ENCODE data around the gene C6orf52. TPM values are rescaled to one million over a fixed set of nuclear protein-coding genes. Genes with fewer than 3 reads are reported as not detected.

C6orf52 gene
- total and polyA plus RNA-seq, 9 of the 15 experiments (the other 6 are each of a cell fraction or from before 2014, with no cell fraction given): 6.7 to 37.0 (median 11.1) TPM

GRCh38 chr6:10662207-10662606 lies 32.2 kb downstream of the C6orf52 start:
- ChIA-PET CTCF (ENCODE audit: low intra/inter-chr PET ratio) (no interaction called here), POLR2A (interaction anchor here (0.6 to 1.3 kb wide), 3 partner anchors 9 to 32 kb away, joined by 3 to 4 read pairs (median 4); partner anchors contain the start of genes C6orf52 and PAK1IP1)
- Histone ChIP-seq H3K9me3 (replicated peaks; ENCODE audit: control insufficient read depth, insufficient read depth, low read depth, low read length) (no peaks in the 10 kb centered on the region; the same call in 1 of the 2 replicates), H3K4me2 (ENCODE audit: insufficient read depth, low read length) (no peak overlapping the region), H3K36me3 (ENCODE audit: control insufficient read depth, insufficient read depth, low read length) (no peaks in the 10 kb centered on the region), H3K4me3 (no peak overlapping the region), H3K4me1 (replicated peaks in 1 of 2; ENCODE audit: control insufficient read depth in 2 of 2, insufficient read depth in 2 of 2, low read length in 2 of 2) (peaks cover 8% of the 10 kb centered on the region in 2 experiments), H4K20me1 (replicated peaks; ENCODE audit: control insufficient read depth, insufficient read depth, low read length) (no peaks in the 10 kb centered on the region), H3K79me2 (ENCODE audit: control insufficient read depth, insufficient read depth, low read length) (no peaks in the 10 kb centered on the region), H3K9ac (ENCODE audit: insufficient read depth in 1 of 2, low read depth in 2 of 2, low read length in 2 of 2) (no peak overlapping the region), H3K27me3 (ENCODE audit: control insufficient read depth in 2 of 2, insufficient read depth in 2 of 2, low read length in 2 of 2) (peaks cover 0 to 5% of the 10 kb centered on the region in 2 experiments; a peak in 2 of 5 replicates), H2AFZ (ENCODE audit: low read depth, low read length) (no peak overlapping the region), H3K9me1 (ENCODE audit: control insufficient read depth, insufficient read depth, low read length) (no peaks in the 10 kb centered on the region), H3K27ac (ENCODE audit: extremely low read depth, low read depth, low read length) (no peak overlapping the region)
- ATAC-seq (no peak), DNase-seq (ENCODE audit: extremely low read depth in 1 of 4, low spot score in 3 of 4) (no peak), FAIRE-seq (no peak)
- BruUV-seq (replicated peaks): no TSS peak
- in situ Hi-C loops (cut with MboI) (no loop called here), intact Hi-C loops (cut with micrococcal nuclease) (no loop called here)
- WGBS (ENCODE audit: insufficient coverage, low coverage, missing lambda C conversion rate): 39% methylated on average over 8 of the region's 8 CpGs
- TF ChIP-seq ID3 (CRISPR knock-in tag; IDR thresholded peaks at IDR 0.05): no peak
- TF ChIP-seq ID3 (tag; IDR thresholded peaks at IDR 0.05): peak; percentile 96
- peak; percentile 79; the same call in 1 of the 2 replicates for TF ChIP-seq HMG20B (CRISPR knock-in tag; IDR thresholded peaks at IDR 0.05)
- peak; percentile 78 for TF ChIP-seq ILK (tag; IDR thresholded peaks at IDR 0.05; ENCODE audit: borderline replicate concordance, low read depth)
- no peak for TF ChIP-seq CBFA2T2 (conservative IDR thresholded peaks at IDR 0.05)
- TF ChIP-seq TEAD1 (CRISPR knock-in tag; IDR thresholded peaks at IDR 0.05): peak in 1 of 2 experiments; percentile 93; a peak in 2 of 4 replicates
- peak; percentile 89 for TF ChIP-seq ZNF239 (CRISPR knock-in tag; IDR thresholded peaks at IDR 0.05)
- TF ChIP-seq MTA3 (IDR thresholded peaks at IDR 0.05; ENCODE audit: borderline replicate concordance): no peak
- TF ChIP-seq SMAD3 (CRISPR knock-in tag; conservative IDR thresholded peaks at IDR 0.05): peak; percentile 93
- TF ChIP-seq FOXO4 (CRISPR knock-in tag; IDR thresholded peaks at IDR 0.05): peak; percentile 90
- peak; percentile 77 for TF ChIP-seq IRF9 (tag; IDR thresholded peaks at IDR 0.05)
- TF ChIP-seq ZNF165 (CRISPR knock-in tag; IDR thresholded peaks at IDR 0.05; ENCODE audit: borderline replicate concordance): 0 out of 2 replicates have a peak, but pooled peaks have one; percentile 27
- peak; percentile 79; the same call in 1 of the 2 replicates for TF ChIP-seq ZKSCAN8 (CRISPR knock-in tag; IDR thresholded peaks at IDR 0.05)
- no peak for TF ChIP-seq BRD4 (IDR thresholded peaks at IDR 0.05)
- TF ChIP-seq CREB3 (tag; conservative IDR thresholded peaks at IDR 0.05; ENCODE audit: low read depth): peak; percentile 97
- no peak for TF ChIP-seq TRIM25 (IDR thresholded peaks at IDR 0.05; ENCODE audit: borderline replicate concordance)
- TF ChIP-seq MECOM (CRISPR knock-in tag; IDR thresholded peaks at IDR 0.05): peak; percentile 85
- TF ChIP-seq ESRRB (CRISPR knock-in tag; IDR thresholded peaks at IDR 0.05; ENCODE audit: borderline replicate concordance): 0 out of 2 replicates have a peak, but pooled peaks have one; percentile 50
